H1 (cell line): ENCODE data around the gene FOXF1. TPM values are rescaled to one million over a fixed set of nuclear protein-coding genes. Genes with fewer than 3 reads are reported as not detected.

Experiments used
- CTCF ChIA-PET: fragments of 300-600 bp; sonication (Branson Sonifier 250); formaldehyde crosslinking; loops from one replicate; lab custom pipeline; 2021; ENCODE audit not compliant: partially characterized antibody; lab: Charles Lee
- POLR2A ChIA-PET: fragments of 300-600 bp; sonication (Branson Sonifier 250); formaldehyde crosslinking; loops from one replicate; lab custom pipeline; 2021; ENCODE audit warnings: inconsistent platforms; ENCODE audit not compliant: partially characterized antibody; lab: Charles Lee
- DNase-seq, 2 experiments: peaks; one replicate each; pipeline versions ENCODE4 v3.0.0 to v3.0.0-alpha.2; 2010 to 2022; ENCODE audit warnings: low spot score in 2 of 2, low read depth in 1 of 2, mixed read lengths in 1 of 2
- FAIRE-seq: peaks from 2 replicates; lab custom pipeline; 2011; peaks lifted over from hg19 to GRCh38; lab: Jason Lieb, UNC
- H2AFZ ChIP-seq: 2 replicates; pipeline ENCODE4 v1.8.1; 2012; ENCODE audit warnings: low read length, inconsistent platforms
- H2AK5ac ChIP-seq: 2 replicates; pipeline ENCODE4 v1.6.1; 2013; ENCODE audit warnings: low read depth, low read length
- H2BK120ac ChIP-seq: replicated peaks from 2 replicates; pipeline ENCODE3; 2013; ENCODE audit warnings: low read depth, low read length, inconsistent platforms
- H2BK12ac ChIP-seq: 2 replicates; pipeline ENCODE4 v1.6.1; 2013; ENCODE audit warnings: low read depth, low read length
- H2BK15ac ChIP-seq: 2 replicates; pipeline ENCODE4 v1.6.1; 2013; ENCODE audit warnings: low read length
- H2BK20ac ChIP-seq: 2 replicates; pipeline ENCODE4 v1.6.1; 2013; ENCODE audit warnings: low read length
- H2BK5ac ChIP-seq: 2 replicates; pipeline ENCODE4 v1.6.1; 2013; ENCODE audit warnings: low read depth, low read length
- H3K14ac ChIP-seq: 2 replicates; pipeline ENCODE4 v1.6.1; 2013; ENCODE audit warnings: inconsistent platforms; ENCODE audit not compliant: insufficient read length
- H3K18ac ChIP-seq: 2 replicates; pipeline ENCODE4 v1.6.1; 2013; ENCODE audit warnings: low read length; ENCODE audit errors: extremely low read depth
- H3K23ac ChIP-seq: 2 replicates; pipeline ENCODE4 v1.6.1; 2013; ENCODE audit warnings: inconsistent platforms; ENCODE audit not compliant: insufficient read length
- H3K23me2 ChIP-seq: 2 replicates; pipeline ENCODE4 v1.6.1; 2013; ENCODE audit warnings: low read depth, low read length
- H3K27ac ChIP-seq: 2 replicates; pipeline ENCODE4 v1.6.1; 2011; ENCODE audit warnings: low read depth, low read length, inconsistent platforms
- H3K27me3 ChIP-seq, 4 experiments: replicated peaks in 1 of 4; 1 replicate in 1 of 4; 2 replicates in 3 of 4; pipeline versions ENCODE4 v1.6.1 to v1.8.1; 2011 to 2013; ENCODE audit warnings: low read length in 3 of 4, mild to moderate bottlenecking in 3 of 4, inconsistent platforms in 2 of 4, mixed read lengths in 2 of 4, moderate library complexity in 1 of 4; ENCODE audit not compliant: control insufficient read depth in 3 of 4, insufficient read depth in 3 of 4; ENCODE audit errors: extremely low read depth in 1 of 4
- H3K36me3 ChIP-seq, 4 experiments: 2 replicates each; pipeline versions ENCODE4 v1.6.1 to v1.8.1; 2011 to 2013; ENCODE audit warnings: mild to moderate bottlenecking in 4 of 4, low read length in 3 of 4, moderate library complexity in 2 of 4, control low read depth in 1 of 4, inconsistent platforms in 1 of 4; ENCODE audit not compliant: insufficient read depth in 4 of 4, control insufficient read depth in 2 of 4
- H3K4ac ChIP-seq: replicated peaks from 2 replicates; pipeline ENCODE3; 2013; ENCODE audit warnings: low read length, low read depth, mixed read lengths, inconsistent platforms; ENCODE audit not compliant: insufficient read length
- H3K4me1 ChIP-seq, 4 experiments: replicated peaks in 1 of 4; 1 replicate in 1 of 4; 2 replicates in 3 of 4; pipeline versions ENCODE4 v1.6.1 to v1.8.1; 2011 to 2013; ENCODE audit warnings: low read length in 3 of 4, inconsistent platforms in 2 of 4, mixed read lengths in 1 of 4; ENCODE audit not compliant: insufficient read depth in 4 of 4, control insufficient read depth in 3 of 4
- H3K4me2 ChIP-seq, 2 experiments: 2 replicates each; pipeline versions ENCODE4 v1.6.1 to v1.8.1; 2011 to 2013; ENCODE audit warnings: low read depth in 2 of 2, low read length in 2 of 2, control low read depth in 1 of 2, inconsistent platforms in 1 of 2, mild to moderate bottlenecking in 1 of 2; ENCODE audit not compliant: insufficient read depth in 1 of 2
- H3K4me3 ChIP-seq, 4 experiments: fragments of 200-600, 300-600 bp in 1 of 4; sonication (generic), shearing (Covaris generic), sonication (Bioruptor Twin) in 1 of 4; 2 replicates each; pipeline versions ENCODE4 v1.5.1 to v1.8.1; 2011 to 2016; ENCODE audit warnings: low read length in 4 of 4, low read depth in 3 of 4, control low read depth in 2 of 4, inconsistent platforms in 2 of 4, mild to moderate bottlenecking in 2 of 4, mixed read lengths in 1 of 4, moderate library complexity in 1 of 4; ENCODE audit not compliant: insufficient read depth in 2 of 4; ENCODE audit errors: extremely low read depth in 1 of 4
- H3K56ac ChIP-seq: replicated peaks from 2 replicates; pipeline ENCODE3; 2013; ENCODE audit warnings: low read depth, mild to moderate bottlenecking, mixed read lengths, low read length, inconsistent platforms; ENCODE audit not compliant: insufficient read length
- H3K79me1 ChIP-seq: 2 replicates; pipeline ENCODE4 v1.6.1; 2013; ENCODE audit warnings: low read depth, low read length, control low read depth
- H3K79me2 ChIP-seq, 2 experiments: 2 replicates each; pipeline versions ENCODE4 v1.6.1 to v1.8.1; 2012 to 2013; ENCODE audit warnings: low read length in 2 of 2, mild to moderate bottlenecking in 2 of 2, inconsistent platforms in 1 of 2; ENCODE audit not compliant: insufficient read depth in 2 of 2, control insufficient read depth in 1 of 2
- H3K9ac ChIP-seq, 4 experiments: replicated peaks in 1 of 4; 1 replicate in 1 of 4; 2 replicates in 3 of 4; pipeline versions ENCODE4 v1.6.1 to v1.8.1; 2011 to 2013; ENCODE audit warnings: low read depth in 3 of 4, low read length in 3 of 4, control low read depth in 2 of 4, mild to moderate bottlenecking in 2 of 4, moderate library complexity in 2 of 4, inconsistent platforms in 1 of 4; ENCODE audit errors: extremely low read depth in 1 of 4
- H3K9me3 ChIP-seq, 2 experiments: 2 replicates each; pipeline versions ENCODE4 v1.6.1 to v1.8.1; 2012 to 2013; ENCODE audit warnings: mild to moderate bottlenecking in 2 of 2, moderate library complexity in 2 of 2, control low read depth in 1 of 2, inconsistent platforms in 1 of 2, low read depth in 1 of 2, low read length in 1 of 2, mixed read lengths in 1 of 2; ENCODE audit not compliant: insufficient read depth in 2 of 2
- H4K20me1 ChIP-seq, 2 experiments: replicated peaks in 1 of 2; 2 replicates each; pipeline versions ENCODE3 to v1.8.1; 2011 to 2013; ENCODE audit warnings: inconsistent platforms in 2 of 2, low read length in 2 of 2, mild to moderate bottlenecking in 1 of 2; ENCODE audit not compliant: insufficient read depth in 2 of 2, control insufficient read depth in 1 of 2
- H4K5ac ChIP-seq: 2 replicates; pipeline ENCODE4 v1.6.1; 2013; ENCODE audit warnings: low read length, low read depth, mixed read lengths, inconsistent platforms; ENCODE audit not compliant: insufficient read length
- H4K8ac ChIP-seq: 2 replicates; pipeline ENCODE4 v1.8.0; 2013; ENCODE audit warnings: mild to moderate bottlenecking, moderate library complexity, low read length, inconsistent platforms; ENCODE audit not compliant: insufficient read depth; ENCODE audit errors: extremely low read depth
- H4K91ac ChIP-seq: replicated peaks from 2 replicates; pipeline ENCODE3; 2013; ENCODE audit warnings: low read length, mixed read lengths, inconsistent platforms; ENCODE audit not compliant: insufficient read length
- EP300 ChIP-seq, 2 experiments: IDR thresholded peaks; 1 replicate in 1 of 2; 2 replicates in 1 of 2; pipeline ENCODE4 v1.6.1; 2011 to 2012; ENCODE audit warnings: low read depth in 2 of 2, low read length in 2 of 2, mild to moderate bottlenecking in 2 of 2, borderline replicate concordance in 1 of 2, inconsistent platforms in 1 of 2, moderate library complexity in 1 of 2
- MAFK ChIP-seq: IDR thresholded peaks from 2 replicates; pipeline ENCODE4 v1.6.1; 2012; ENCODE audit warnings: low read depth, mild to moderate bottlenecking, improper control_type of control experiment, low read length
- NRF1 ChIP-seq: IDR thresholded peaks from 2 replicates; pipeline ENCODE4 v1.6.1; 2011; ENCODE audit warnings: mild to moderate bottlenecking, low read depth, low read length, improper control_type of control experiment
- POLR2AphosphoS5 ChIP-seq: IDR thresholded peaks from 2 replicates; pipeline ENCODE4 v1.6.1; 2011; ENCODE audit warnings: low read depth, low read length
- SIRT6 ChIP-seq: IDR thresholded peaks from one replicate; pipeline ENCODE4 v1.7.1; 2012; ENCODE audit warnings: low read length, inconsistent platforms
- TEAD4 ChIP-seq: IDR thresholded peaks from 2 replicates; pipeline ENCODE4 v1.6.1; 2012; ENCODE audit warnings: low read depth, low read length, inconsistent platforms, mixed read lengths
- WGBS, 2 experiments: shearing (Covaris generic) in 1 of 2; methylation state at CpG; one replicate each; pipeline versions ENCODE4 v1.1.6 to v1.1.7; 2013 to 2015; ENCODE audit warnings: low lambda C conversion rate in 2 of 2, mixed read lengths in 2 of 2, inconsistent platforms in 1 of 2, low coverage in 1 of 2, missing lambda C conversion rate in 1 of 2; ENCODE audit not compliant: insufficient replicate concordance in 2 of 2, insufficient coverage in 1 of 2, insufficient read length in 1 of 2; ENCODE audit errors: extremely low coverage in 1 of 2, missing lambda C conversion rate in 1 of 2; 5-methylcytosine and 5-hydroxymethylcytosine counted together
- polyA plus RNA-seq, 7 experiments: library from polyadenylated mRNA; depleted of rRNA in 3 of 7; stranded (reverse) in 5 of 7; unstranded in 2 of 7; fragments of >200 nt in 5 of 7; fragments of 200-250 nt in 2 of 7; gene quantifications; 1 replicate in 5 of 7; 2 replicates in 1 of 7; 4 replicates in 1 of 7; pipeline versions ENCODE4 v1.2.1 to v1.2.3, GENCODE V29; 2011 to 2013; ENCODE audit warnings: missing spikeins in 2 of 7, mixed read lengths in 2 of 7
- total RNA-seq: library from RNA; stranded (reverse); fragmentation: NEBNext Ultra II Directional; extraction: Animal tissue kit (Norgen Biotek cat#: 25700); gene quantifications from 2 replicates; pipeline ENCODE4 v1.2.1, GENCODE V29; 2021

Gene FOXF1
- total and polyA plus RNA-seq, 2 of the 8 experiments (the other 6 are each of a cell fraction or from before 2014, with no cell fraction given), result 0.02 TPM; not detected in 1

GRCh38 chr16:86536621-86537020, 26.3 kb downstream of the FOXF1 start:
- no peaks in the 10 kb centered on the region for H3K79me1 ChIP-seq
- H3K4me3 ChIP-seq, result no peak overlapping the region
- no peak overlapping the region for H4K5ac ChIP-seq
- no peaks in the 10 kb centered on the region for H3K27me3 ChIP-seq
- H3K4me2 ChIP-seq, result no peak overlapping the region
- no peak overlapping the region for H3K23ac ChIP-seq
- H2BK12ac ChIP-seq, result no peak overlapping the region
- H3K18ac ChIP-seq, result no peak overlapping the region
- H3K9ac ChIP-seq, result no peak overlapping the region
- no peaks in the 10 kb centered on the region for H3K79me2 ChIP-seq
- no peak overlapping the region for H4K8ac ChIP-seq
- WGBS, 2 experiments, result 91% methylated on average over 17 of the region's 17 CpGs; no CpG with 5 or more reads in 1 of the 2 experiments
- no peaks in the 10 kb centered on the region for H3K9me3 ChIP-seq
- H3K36me3 ChIP-seq, result peaks cover 0 to 4% (median 2%) of the 10 kb centered on the region in 4 experiments; a peak in 4 of 8 replicates
- no peak overlapping the region for H3K14ac ChIP-seq
- H4K20me1 ChIP-seq, result peaks cover 0 to 2% of the 10 kb centered on the region in 2 experiments
- H3K4ac ChIP-seq, result no peak overlapping the region
- no peak overlapping the region for H2BK5ac ChIP-seq
- ChIA-PET POLR2A (interaction anchor here (0.7 kb wide), 1 partner anchor 9 kb away, joined by 4 read pairs; no protein-coding TSS in a partner anchor), CTCF (interaction anchor here (0.8 to 1.7 kb wide), 4 partner anchors 9 to 16 kb away, joined by 3 to 5 read pairs (median 4); no protein-coding TSS in a partner anchor)
- H2AK5ac ChIP-seq, result no peak overlapping the region
- H3K56ac ChIP-seq, result no peak overlapping the region
- no peak overlapping the region for H2BK15ac ChIP-seq
- DNase-seq (no peak), FAIRE-seq (no peak)
- H2AFZ ChIP-seq, result no peak overlapping the region
- H3K23me2 ChIP-seq, result no peaks in the 10 kb centered on the region
- H4K91ac ChIP-seq, result no peak overlapping the region
- H3K4me1 ChIP-seq, result no peaks in the 10 kb centered on the region
- H2BK120ac ChIP-seq, result no peak overlapping the region
- TF ChIP-seq POLR2AphosphoS5 (no peak), SIRT6 (no peak), MAFK (no peak), EP300 (IDR thresholded peaks at IDR 0.05; ENCODE audit: borderline replicate concordance in 1 of 2, low read depth in 2 of 2, low read length in 2 of 2) (no peak), TEAD4 (no peak), NRF1 (no peak)
- H2BK20ac ChIP-seq, result no peak overlapping the region
- no peak overlapping the region for H3K27ac ChIP-seq
